Mesenchymal stem cell (in vitro differentiated cells and primary cell): ENCODE results near the gene CMPK1.

Experiments used
- DNase-seq: peaks from one replicate; pipeline ENCODE4 v3.0.0-alpha.2; 2013
- H2AFZ ChIP-seq: one replicate; pipeline ENCODE4 v1.6.1; 2013; ENCODE audit warnings: low read depth, mild to moderate bottlenecking, control low read depth, inconsistent platforms, low read length, moderate library complexity
- H2AK5ac ChIP-seq: 2 replicates; pipeline ENCODE4 v1.6.1; 2013; ENCODE audit warnings: low read length, moderate library complexity, mild to moderate bottlenecking, inconsistent platforms; ENCODE audit not compliant: severe bottlenecking
- H2BK120ac ChIP-seq: one replicate; pipeline ENCODE4 v1.6.1; 2013; ENCODE audit warnings: low read depth, mild to moderate bottlenecking, inconsistent platforms, low read length, moderate library complexity
- H2BK12ac ChIP-seq, 2 experiments: one replicate each; pipeline ENCODE4 v1.6.1; 2013; ENCODE audit warnings: inconsistent platforms in 2 of 2, low read length in 2 of 2, mild to moderate bottlenecking in 2 of 2, moderate library complexity in 2 of 2, control low read depth in 1 of 2
- H2BK15ac ChIP-seq: one replicate; pipeline ENCODE4 v1.6.1; 2013; ENCODE audit warnings: mild to moderate bottlenecking, low read depth, inconsistent platforms; ENCODE audit not compliant: poor library complexity, severe bottlenecking
- H2BK5ac ChIP-seq: 2 replicates; pipeline ENCODE4 v1.6.1; 2013; ENCODE audit warnings: low read depth, mild to moderate bottlenecking, low read length, control low read depth, inconsistent platforms; ENCODE audit not compliant: poor library complexity, severe bottlenecking
- H3K14ac ChIP-seq, 2 experiments: one replicate each; pipeline ENCODE4 v1.6.1; 2013; ENCODE audit warnings: inconsistent platforms in 2 of 2, low read length in 2 of 2, control low read depth in 1 of 2, mild to moderate bottlenecking in 1 of 2, moderate library complexity in 1 of 2
- H3K18ac ChIP-seq, 2 experiments: one replicate each; pipeline ENCODE4 v1.6.1; 2013; ENCODE audit warnings: inconsistent platforms in 2 of 2, low read length in 2 of 2, control low read depth in 1 of 2, low read depth in 1 of 2, mild to moderate bottlenecking in 1 of 2
- H3K23ac ChIP-seq, 2 experiments: one replicate each; pipeline ENCODE4 v1.6.1; 2013; ENCODE audit warnings: inconsistent platforms in 2 of 2, low read length in 2 of 2, mild to moderate bottlenecking in 2 of 2, moderate library complexity in 2 of 2, control low read depth in 1 of 2
- H3K27ac ChIP-seq: 2 replicates; pipeline ENCODE4 v1.5.1; 2013; ENCODE audit warnings: mild to moderate bottlenecking, moderate library complexity, low read length, control low read depth, inconsistent platforms; ENCODE audit not compliant: poor library complexity, severe bottlenecking
- H3K27me3 ChIP-seq, 2 experiments: 2 replicates each; pipeline versions ENCODE4 v1.6.1 to v1.7.0; 2013; ENCODE audit warnings: low read length in 2 of 2, mild to moderate bottlenecking in 2 of 2, moderate library complexity in 2 of 2, control low read depth in 1 of 2, inconsistent platforms in 1 of 2; ENCODE audit not compliant: control insufficient read depth in 1 of 2, insufficient read depth in 1 of 2
- H3K36me3 ChIP-seq, 2 experiments: 2 replicates each; pipeline versions ENCODE4 v1.6.1 to v1.7.0; 2013; ENCODE audit warnings: low read length in 2 of 2, control low read depth in 1 of 2, inconsistent platforms in 1 of 2, low read depth in 1 of 2, mild to moderate bottlenecking in 1 of 2; ENCODE audit not compliant: insufficient read depth in 2 of 2, control insufficient read depth in 1 of 2
- H3K4ac ChIP-seq, 2 experiments: one replicate each; pipeline ENCODE4 v1.6.1; 2013; ENCODE audit warnings: inconsistent platforms in 2 of 2, low read length in 2 of 2, mild to moderate bottlenecking in 2 of 2, moderate library complexity in 2 of 2, control low read depth in 1 of 2, low read depth in 1 of 2
- H3K4me1 ChIP-seq: 2 replicates; pipeline ENCODE4 v1.6.1; 2013; ENCODE audit warnings: low read depth, low read length, control low read depth; ENCODE audit not compliant: control insufficient read depth, insufficient read depth
- H3K4me2 ChIP-seq: 2 replicates; pipeline ENCODE4 v1.6.1; 2013; ENCODE audit warnings: low read length, mild to moderate bottlenecking, inconsistent platforms; ENCODE audit not compliant: poor library complexity, severe bottlenecking
- H3K4me3 ChIP-seq, 2 experiments: 2 replicates each; pipeline versions ENCODE4 v1.5.1 to v1.7.0; 2013; ENCODE audit warnings: low read length in 2 of 2, mild to moderate bottlenecking in 2 of 2, control low read depth in 1 of 2, low read depth in 1 of 2; ENCODE audit not compliant: insufficient read depth in 1 of 2
- H3K79me1 ChIP-seq: replicated peaks from 2 replicates; pipeline ENCODE4 v1.6.1; 2013; ENCODE audit warnings: mild to moderate bottlenecking, control low read depth, low read length, inconsistent platforms; ENCODE audit not compliant: poor library complexity, severe bottlenecking
- H3K9ac ChIP-seq: 2 replicates; pipeline ENCODE4 v1.7.0; 2013; ENCODE audit warnings: mild to moderate bottlenecking, low read length, moderate library complexity
- H3K9me3 ChIP-seq: 2 replicates; pipeline ENCODE4 v1.7.0; 2013; ENCODE audit warnings: mild to moderate bottlenecking, low read length; ENCODE audit not compliant: control insufficient read depth
- H4K8ac ChIP-seq: one replicate; pipeline ENCODE4 v1.6.1; 2013; ENCODE audit warnings: inconsistent platforms, mild to moderate bottlenecking, low read length, moderate library complexity
- H4K91ac ChIP-seq: one replicate; pipeline ENCODE4 v1.6.1; 2013; ENCODE audit warnings: mild to moderate bottlenecking, low read length, inconsistent platforms
- WGBS: methylation state at CpG from one replicate; pipeline ENCODE4 v1.1.7; 2013; ENCODE audit warnings: mixed read lengths; 5-methylcytosine and 5-hydroxymethylcytosine counted together

The CMPK1 gene

GRCh38 chr1:47384083-47384482 is 50.5 kb downstream of the CMPK1 start:
- 100% methylated on average over 2 of the region's 3 CpGs for WGBS
- H4K8ac ChIP-seq = no peak overlapping the region
- no peaks in the 10 kb centered on the region for H3K27me3 ChIP-seq
- H3K4me3 ChIP-seq = no peak overlapping the region
- H3K4ac ChIP-seq = no peak overlapping the region
- no peaks in the 10 kb centered on the region for H3K4me1 ChIP-seq
- H3K79me1 ChIP-seq = peaks cover 2% of the 10 kb centered on the region
- no peak overlapping the region for H2AK5ac ChIP-seq
- no peak overlapping the region for H3K4me2 ChIP-seq
- H3K23ac ChIP-seq = no peak overlapping the region
- H4K91ac ChIP-seq = no peak overlapping the region
- peaks cover 6 to 31% of the 10 kb centered on the region in 2 experiments for H3K36me3 ChIP-seq
- DNase-seq = no peak
- H3K9ac ChIP-seq = no peak overlapping the region
- H3K9me3 ChIP-seq = no peaks in the 10 kb centered on the region
- no peak overlapping the region for H3K27ac ChIP-seq
- H3K14ac ChIP-seq = no peak overlapping the region
- H2BK5ac ChIP-seq = no peak overlapping the region
- no peak overlapping the region for H2AFZ ChIP-seq
- H3K18ac ChIP-seq = no peak overlapping the region
- H2BK12ac ChIP-seq = no peak overlapping the region
- H2BK15ac ChIP-seq = no peak overlapping the region
- H2BK120ac ChIP-seq = no peak overlapping the region

GRCh38 chr1:47385020-47385419 is 51.4 kb downstream of the CMPK1 start:
- no peaks in the 10 kb centered on the region for H3K9me3 ChIP-seq
- H4K91ac ChIP-seq = no peak overlapping the region
- no peak overlapping the region for H2AK5ac ChIP-seq
- 96% methylated on average over 6 of the region's 6 CpGs for WGBS
- H3K4me3 ChIP-seq = no peak overlapping the region
- no peak overlapping the region for H3K23ac ChIP-seq
- H2AFZ ChIP-seq = no peak overlapping the region
- no peak overlapping the region for H2BK12ac ChIP-seq
- no peaks in the 10 kb centered on the region for H3K4me1 ChIP-seq
- no peak overlapping the region for H3K9ac ChIP-seq
- no peak overlapping the region for H3K18ac ChIP-seq
- no peak overlapping the region for H2BK15ac ChIP-seq
- no peak for DNase-seq
- no peak overlapping the region for H3K27ac ChIP-seq
- no peak overlapping the region for H3K14ac ChIP-seq
- peaks cover 6 to 26% of the 10 kb centered on the region in 2 experiments for H3K36me3 ChIP-seq
- no peak overlapping the region for H3K4me2 ChIP-seq
- no peak overlapping the region for H4K8ac ChIP-seq
- H2BK120ac ChIP-seq = no peak overlapping the region
- no peaks in the 10 kb centered on the region for H3K79me1 ChIP-seq
- no peak overlapping the region for H2BK5ac ChIP-seq
- no peak overlapping the region for H3K4ac ChIP-seq
- H3K27me3 ChIP-seq = peaks cover 0 to 3% of the 10 kb centered on the region in 2 experiments

- H3K36me3 ChIP-seq = peaks cover 6 to 19% of the 10 kb centered on the region in 2 experiments
- no peak overlapping the region for H3K4me3 ChIP-seq
- H2AFZ ChIP-seq = no peak overlapping the region
- H4K8ac ChIP-seq = no peak overlapping the region
- no peak overlapping the region for H4K91ac ChIP-seq
- H3K18ac ChIP-seq = no peak overlapping the region
- no peak for DNase-seq
- no peak overlapping the region for H2BK120ac ChIP-seq
- no peak overlapping the region for H2AK5ac ChIP-seq
- H3K27me3 ChIP-seq = peaks cover 0 to 3% of the 10 kb centered on the region in 2 experiments
- no peaks in the 10 kb centered on the region for H3K9me3 ChIP-seq
- no peak overlapping the region for H3K14ac ChIP-seq
- no peak overlapping the region for H3K9ac ChIP-seq
- no peaks in the 10 kb centered on the region for H3K79me1 ChIP-seq
- H3K27ac ChIP-seq = no peak overlapping the region
- no peak overlapping the region for H3K23ac ChIP-seq
- no peak overlapping the region for H3K4ac ChIP-seq
- no peaks in the 10 kb centered on the region for H3K4me1 ChIP-seq
- no peak overlapping the region for H2BK5ac ChIP-seq
- no peak overlapping the region for H3K4me2 ChIP-seq
- 100% methylated on average over 4 of the region's 5 CpGs for WGBS
- H2BK12ac ChIP-seq = no peak overlapping the region
- no peak overlapping the region for H2BK15ac ChIP-seq
Observed at GRCh38 chr1:47386268-47386667, 52.7 kb downstream of the CMPK1 start.

GRCh38 chr1:47388030-47388890 is 54.7 kb downstream of the CMPK1 start:
- Histone ChIP-seq H3K79me1 (no peaks in the 10 kb centered on the region), H3K4me3 (no peak overlapping the region), H3K9me3 (no peaks in the 10 kb centered on the region), H2BK120ac (no peak overlapping the region), H2AK5ac (no peak overlapping the region), H2BK15ac (no peak overlapping the region), H3K4ac (no peak overlapping the region), H2AFZ (no peak overlapping the region), H2BK12ac (no peak overlapping the region), H2BK5ac (no peak overlapping the region), H3K4me2 (no peak overlapping the region), H3K27ac (no peak overlapping the region), H3K36me3 (peaks cover 3 to 6% of the 10 kb centered on the region in 2 experiments), H3K14ac (no peak overlapping the region), H3K9ac (peak overlapping the region; percentile 23), H3K27me3 (peaks cover 0 to 4% of the 10 kb centered on the region in 2 experiments), H4K91ac (no peak overlapping the region), H3K23ac (no peak overlapping the region), H3K18ac (no peak overlapping the region), H3K4me1 (no peaks in the 10 kb centered on the region), H4K8ac (no peak overlapping the region)
- no peak for DNase-seq
- WGBS = 56% methylated on average over 10 of the region's 10 CpGs
